Measurements from ENCODE around the gene CPA1.
"Not testable (repeated sequence)": the region's sequence is repeated elsewhere in the genome, so short reads cannot be mapped to it uniquely, and the experiment has no call there.

The CPA1 gene

GRCh38 chr7:130369110-130369711 is 11.1 kb upstream of the CPA1 start:
- DNase-seq (ENCODE audit: low read depth, low spot score): peak; percentile 64
- H3K27ac ChIP-seq: peak overlapping the region; percentile 5

DNA sequence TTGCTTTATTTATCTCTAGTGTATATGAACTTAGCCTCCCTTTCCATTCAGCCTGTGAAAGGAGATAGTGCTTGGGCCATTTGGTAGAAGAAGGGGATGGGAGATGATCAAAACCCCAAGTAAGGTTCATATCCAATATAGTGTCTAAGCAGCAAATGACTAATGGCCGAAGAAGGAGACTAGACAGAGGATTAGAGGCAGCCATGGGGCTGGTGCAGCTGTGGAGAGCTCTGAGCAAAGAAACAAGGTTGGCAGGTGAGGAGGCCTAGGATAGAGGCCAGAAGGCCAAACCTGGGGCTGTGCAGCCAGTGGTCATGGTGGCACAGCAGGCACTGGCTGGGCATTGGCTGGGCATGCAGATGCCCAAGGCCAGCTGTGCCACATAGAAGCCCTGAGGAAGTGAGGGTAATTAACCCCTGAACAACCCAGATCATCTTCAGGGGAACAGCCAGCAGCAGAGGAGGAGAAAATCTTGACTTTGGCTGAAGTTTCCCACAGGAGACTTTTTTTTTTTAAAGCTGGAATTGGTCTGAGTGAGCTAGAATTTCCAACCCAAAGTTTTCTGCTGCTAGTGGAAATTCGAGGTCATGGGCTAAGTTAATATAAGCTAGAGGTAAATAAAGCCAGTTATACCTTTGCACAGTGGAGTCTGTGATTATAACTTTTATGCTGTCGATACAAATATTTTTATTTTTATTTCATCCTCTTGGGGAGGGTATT is 10.3 kb upstream of the CPA1 start:
- DNase-seq (ENCODE audit: low read depth, low spot score): no peak
- no peak overlapping the region for H3K27ac ChIP-seq

DNA sequence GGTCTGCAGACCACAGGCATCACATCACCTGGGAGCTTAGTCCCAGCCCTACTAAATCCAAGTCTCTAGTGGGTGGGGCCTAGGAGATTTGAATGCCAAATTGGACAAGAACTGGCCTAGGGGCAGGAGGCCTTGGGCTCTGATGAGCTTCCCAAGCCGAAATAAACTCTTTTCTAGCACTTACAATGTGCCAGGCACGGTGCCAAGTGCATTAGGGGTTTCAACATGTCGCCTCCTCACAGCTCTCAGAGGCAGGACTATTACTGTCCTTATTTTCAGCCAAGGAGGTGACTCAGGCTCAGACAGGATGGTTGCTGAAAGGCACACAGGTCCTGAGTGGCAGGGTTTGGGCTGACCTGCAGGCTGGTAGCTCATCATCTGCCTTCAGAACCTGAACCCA is 9.2 kb upstream of the CPA1 start:
- no peak for DNase-seq (ENCODE audit: low read depth, low spot score)
- no peak overlapping the region for H3K27ac ChIP-seq

DNA sequence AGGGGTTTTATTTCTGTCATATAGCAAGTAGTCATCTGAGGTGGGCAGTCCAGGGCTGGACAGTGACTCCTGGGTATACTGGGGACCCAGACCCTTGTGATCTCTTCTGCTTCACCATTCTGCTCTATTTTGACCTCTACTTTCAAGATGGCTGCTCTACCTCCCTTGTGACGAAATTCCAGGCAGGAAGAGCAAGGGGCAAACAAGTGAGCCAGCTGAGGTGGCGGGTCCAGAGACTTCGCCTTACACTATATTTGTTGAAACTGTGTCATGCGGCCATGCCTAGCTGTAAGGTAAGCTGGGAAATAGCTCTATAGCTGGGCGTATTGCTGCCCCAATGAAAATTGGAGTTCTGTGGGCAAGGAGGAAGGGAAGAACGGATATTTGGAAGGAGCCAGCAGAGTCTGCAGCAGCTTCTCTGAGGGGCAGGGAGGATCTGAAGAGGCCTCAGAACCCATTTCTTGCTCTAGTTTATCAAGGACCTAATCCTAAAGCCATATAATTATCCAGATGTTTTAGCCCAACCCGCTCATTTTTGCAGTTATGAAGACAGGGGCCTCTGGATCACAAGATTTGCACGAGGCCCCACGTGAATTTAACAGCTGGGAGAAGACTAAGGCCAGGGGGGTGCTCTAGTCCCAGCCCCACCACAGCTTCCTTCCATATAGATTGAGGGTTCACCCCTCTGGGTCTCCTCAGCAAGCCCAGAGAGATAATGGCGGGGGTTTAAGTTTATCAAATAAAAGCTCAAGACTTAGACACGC is 7.7 kb upstream of the CPA1 start:
- peak overlapping the region; percentile 95 for H3K27ac ChIP-seq
- no peak for DNase-seq (ENCODE audit: low read depth, low spot score)

DNA sequence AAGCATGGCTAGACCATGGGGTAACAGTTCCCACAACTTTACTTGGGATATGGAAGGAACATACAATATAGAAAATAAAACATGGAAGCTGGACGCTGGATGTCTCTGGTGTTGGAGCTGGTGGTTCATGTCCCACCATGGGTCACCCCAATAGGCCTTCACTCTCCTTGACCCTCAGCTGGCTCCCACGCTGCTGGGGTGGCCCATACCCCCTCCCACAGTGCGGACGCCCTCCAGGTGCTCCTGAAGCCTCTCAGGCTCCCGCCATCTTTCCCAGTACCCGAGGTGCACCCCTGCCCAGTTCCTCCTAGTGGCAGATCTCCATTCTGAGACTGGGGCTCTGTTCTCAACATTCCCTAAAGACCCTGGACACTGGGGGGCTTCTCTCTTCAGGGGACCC is 5.8 kb upstream of the CPA1 start:
- no peak for DNase-seq (ENCODE audit: low read depth, low spot score)
- peak overlapping the region; percentile 95 for H3K27ac ChIP-seq

DNA sequence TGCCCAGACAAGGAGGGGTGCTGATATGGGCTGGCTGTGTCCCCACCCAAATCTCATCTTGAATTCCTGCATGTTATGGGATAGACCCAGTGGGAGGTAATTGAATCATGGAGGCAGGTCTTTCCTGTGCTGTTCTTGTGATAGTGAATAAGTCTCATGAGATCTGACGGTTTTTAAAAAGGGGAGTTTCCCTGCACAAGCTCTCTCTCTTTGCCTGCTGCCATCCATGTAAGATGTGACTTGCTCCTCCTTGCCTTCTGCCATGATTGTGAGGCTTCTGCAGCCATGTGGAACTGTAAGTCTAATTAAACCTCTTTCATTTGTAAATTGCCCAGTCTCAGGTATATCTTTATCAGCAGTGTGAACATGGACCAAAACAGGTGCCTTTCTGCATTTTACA is 3.8 kb upstream of the CPA1 start:
- not testable (repeated sequence) for DNase-seq (ENCODE audit: low read depth, low spot score); H3K27ac ChIP-seq

- DNase-seq (ENCODE audit: low read depth, low spot score): no peak
- H3K27ac ChIP-seq: no peak overlapping the region
Measured at GRCh38 chr7:130377178-130377577, 3.1 kb upstream of the CPA1 start.

GRCh38 chr7:130379019-130379418 is 1.3 kb upstream of the CPA1 start:
- H3K27ac ChIP-seq: no peak overlapping the region
- DNase-seq (ENCODE audit: low read depth, low spot score): no peak

- no peak overlapping the region for H3K27ac ChIP-seq
- no peak for DNase-seq (ENCODE audit: low read depth, low spot score)
Measured at GRCh38 chr7:130379532-130379920, 768 bp upstream of the CPA1 start.

- H3K27ac ChIP-seq: no peak overlapping the region
- no peak for DNase-seq (ENCODE audit: low read depth, low spot score)
Measured at GRCh38 chr7:130380861-130381455, 664 bp downstream of the CPA1 start.

DNA sequence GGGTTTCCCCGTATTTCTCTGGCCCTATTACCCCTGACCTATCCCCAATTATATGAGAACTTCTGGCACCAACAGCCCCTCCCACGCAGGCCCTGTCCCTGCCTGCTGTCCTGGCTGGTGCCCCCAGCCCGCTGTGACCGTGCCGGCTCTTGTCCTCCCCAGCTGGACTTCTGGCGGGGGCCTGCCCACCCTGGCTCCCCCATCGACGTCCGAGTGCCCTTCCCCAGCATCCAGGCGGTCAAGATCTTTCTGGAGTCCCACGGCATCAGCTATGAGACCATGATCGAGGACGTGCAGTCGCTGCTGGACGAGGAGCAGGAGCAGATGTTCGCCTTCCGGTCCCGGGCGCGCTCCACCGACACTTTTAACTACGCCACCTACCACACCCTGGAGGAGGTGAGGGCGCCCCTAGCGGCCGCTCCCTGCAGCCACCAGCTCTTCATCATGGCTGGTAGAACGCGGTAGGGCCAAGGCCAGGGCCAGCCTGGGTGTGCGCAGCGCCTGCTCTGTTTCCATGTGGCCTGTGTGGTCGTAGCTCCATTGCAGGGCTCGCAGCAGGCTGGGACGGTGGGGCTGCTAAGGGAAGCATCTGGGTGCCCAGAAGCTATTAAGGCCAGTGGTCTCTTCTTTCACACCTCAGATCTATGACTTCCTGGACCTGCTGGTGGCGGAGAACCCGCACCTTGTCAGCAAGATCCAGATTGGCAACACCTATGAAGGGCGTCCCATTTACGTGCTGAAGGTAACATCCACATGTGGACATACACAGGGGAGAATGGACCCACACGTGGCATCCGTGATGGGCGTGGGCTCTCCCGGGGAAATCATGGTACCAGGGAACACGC is 1.4 kb downstream of the CPA1 start:
- H3K27ac ChIP-seq: no peak overlapping the region
- DNase-seq (ENCODE audit: low read depth, low spot score): no peak

DNA sequence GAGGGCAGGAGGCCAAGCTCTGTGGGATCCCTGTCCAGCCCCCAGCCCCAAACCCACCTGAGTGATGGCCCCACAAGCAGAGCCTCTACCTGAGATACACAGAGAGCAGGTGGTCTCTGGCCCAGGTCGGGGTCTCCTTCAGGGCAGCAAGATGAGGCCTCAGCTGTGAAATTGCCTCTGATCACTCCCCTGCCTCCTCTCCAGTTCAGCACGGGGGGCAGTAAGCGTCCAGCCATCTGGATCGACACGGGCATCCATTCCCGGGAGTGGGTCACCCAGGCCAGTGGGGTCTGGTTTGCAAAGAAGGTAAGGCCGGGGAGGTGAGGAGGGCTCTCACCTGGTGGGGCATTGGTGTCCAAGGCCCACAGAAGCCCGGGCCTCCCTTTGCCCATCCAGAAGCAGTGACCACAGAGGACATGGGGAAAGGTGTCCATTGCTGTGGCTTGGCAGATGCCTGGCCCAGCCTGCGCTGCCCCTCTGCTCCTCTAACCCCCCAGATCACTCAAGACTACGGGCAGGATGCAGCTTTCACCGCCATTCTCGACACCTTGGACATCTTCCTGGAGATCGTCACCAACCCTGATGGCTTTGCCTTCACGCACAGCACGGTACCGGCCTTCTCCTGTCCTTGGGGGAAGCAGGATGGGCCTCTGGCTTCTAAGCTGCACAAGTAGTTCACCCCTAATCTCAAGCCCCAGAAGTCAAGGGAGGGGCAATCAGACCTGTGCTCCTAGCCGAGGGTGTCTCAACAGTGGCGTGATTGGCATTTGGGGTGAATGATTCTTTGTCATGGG is 3.1 kb downstream of the CPA1 start:
- no peak for DNase-seq (ENCODE audit: low read depth, low spot score)
- H3K27ac ChIP-seq: no peak overlapping the region

DNA sequence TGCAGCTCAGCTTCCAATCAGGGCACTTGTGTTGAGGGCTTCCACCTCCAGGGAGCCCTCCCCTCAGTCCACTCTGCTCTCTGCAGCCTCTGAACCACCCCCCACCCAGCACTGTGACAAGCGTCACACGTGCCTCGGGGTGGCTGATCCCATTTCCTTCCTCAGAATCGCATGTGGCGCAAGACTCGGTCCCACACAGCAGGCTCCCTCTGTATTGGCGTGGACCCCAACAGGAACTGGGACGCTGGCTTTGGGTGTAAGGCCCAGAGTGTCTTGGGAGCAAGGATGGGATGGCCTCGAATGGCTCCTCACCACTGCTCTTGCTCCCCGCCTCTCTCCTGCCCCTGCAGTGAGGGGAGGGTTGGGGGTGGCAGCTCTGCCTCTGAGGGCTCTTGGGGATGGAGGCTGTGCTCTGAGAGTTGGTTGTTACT is 4.1 kb downstream of the CPA1 start:
- no peak for DNase-seq (ENCODE audit: low read depth, low spot score)
- no peak overlapping the region for H3K27ac ChIP-seq

DNA sequence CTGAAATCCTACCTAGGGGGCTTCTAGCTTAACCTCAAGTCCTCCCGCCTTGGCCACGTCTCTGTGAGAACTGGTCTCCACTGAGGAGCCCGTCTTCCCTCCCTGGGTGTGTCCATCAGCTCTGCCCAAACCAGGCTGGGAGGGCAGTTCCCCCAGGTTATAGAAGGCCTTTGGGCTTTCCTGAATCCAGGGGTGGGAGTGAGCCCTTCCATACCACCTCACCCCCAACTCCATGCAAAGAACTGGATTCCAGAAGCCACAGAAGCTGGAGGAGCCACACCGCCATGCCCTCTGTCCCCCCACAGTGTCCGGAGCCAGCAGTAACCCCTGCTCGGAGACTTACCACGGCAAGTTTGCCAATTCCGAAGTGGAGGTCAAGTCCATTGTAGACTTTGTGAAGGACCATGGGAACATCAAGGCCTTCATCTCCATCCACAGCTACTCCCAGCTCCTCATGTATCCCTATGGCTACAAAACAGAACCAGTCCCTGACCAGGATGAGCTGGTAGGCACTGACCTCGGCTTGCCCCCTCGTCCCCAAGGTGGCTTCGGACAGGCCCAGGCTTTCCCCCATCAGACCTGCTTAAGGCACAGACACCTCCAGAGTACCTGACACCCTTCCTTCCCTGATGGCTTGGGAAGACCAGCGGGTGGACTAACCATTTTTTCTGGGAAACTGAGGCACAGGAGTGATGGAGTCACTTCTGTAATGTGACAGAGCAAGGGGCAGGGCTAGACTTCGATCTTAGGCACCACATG is 4.7 kb downstream of the CPA1 start:
- no peak for DNase-seq (ENCODE audit: low read depth, low spot score)
- no peak overlapping the region for H3K27ac ChIP-seq

- DNase-seq (ENCODE audit: low read depth, low spot score): no peak
- H3K27ac ChIP-seq: no peak overlapping the region
Measured at GRCh38 chr7:130385600-130386066, 5.3 kb downstream of the CPA1 start.

GRCh38 chr7:130386876-130387275 is 6.6 kb downstream of the CPA1 start:
- DNase-seq (ENCODE audit: low read depth, low spot score): no peak
- no peak overlapping the region for H3K27ac ChIP-seq

- H3K27ac ChIP-seq: no peak overlapping the region
- DNase-seq (ENCODE audit: low read depth, low spot score): no peak
Measured at GRCh38 chr7:130387306-130387627, 7.0 kb downstream of the CPA1 start.

- no peak overlapping the region for H3K27ac ChIP-seq
- no peak for DNase-seq (ENCODE audit: low read depth, low spot score)
Measured at GRCh38 chr7:130387628-130388403, 7.5 kb downstream of the CPA1 start.

All from epithelial cell of prostate (primary cell).